HG03196 (cell line): ENCODE data around the gene CLDN3.
"Not testable (repeated sequence)": the region's sequence is repeated elsewhere in the genome, so short reads cannot be mapped to it uniquely, and the experiment has no call there.

ENCODE experiments used
- ATAC-seq: cut with Tn5 transposase; IDR thresholded peaks from one replicate; pipeline ENCODE4 v1.9.1; 2021; ENCODE audit not compliant: unreplicated experiment

Gene CLDN3

GRCh38 chr7:73770002-73770859 is at the start of gene CLDN3:
Gene CLDN3 (minus strand): TSS chr7:73770270. CDS start chr7:73770049, 221 bp downstream.
- ATAC-seq: no peak

- ATAC-seq: no peak
Measured at GRCh38 chr7:73817121-73817520, 47.1 kb upstream of the CLDN3 start.

GRCh38 chr7:73815436-73815835 is 45.4 kb upstream of the CLDN3 start:
- no peak for ATAC-seq

GRCh38 chr7:73812996-73813395 is 42.9 kb upstream of the CLDN3 start:
- no peak for ATAC-seq

- ATAC-seq: no peak
Measured at GRCh38 chr7:73811760-73812168, 41.7 kb upstream of the CLDN3 start.

GRCh38 chr7:73810998-73811360 is 40.9 kb upstream of the CLDN3 start:
- ATAC-seq: no peak

GRCh38 chr7:73809467-73809951 is 39.4 kb upstream of the CLDN3 start:
- no peak for ATAC-seq

GRCh38 chr7:73802459-73802858 is 32.4 kb upstream of the CLDN3 start:
- ATAC-seq: no peak

- no peak for ATAC-seq
Measured at GRCh38 chr7:73801577-73801976, 31.5 kb upstream of the CLDN3 start.

- ATAC-seq: no peak
Measured at GRCh38 chr7:73799282-73800141, 29.4 kb upstream of the CLDN3 start.

GRCh38 chr7:73797176-73797575 is 27.1 kb upstream of the CLDN3 start:
- not testable (repeated sequence) for ATAC-seq

- not testable (repeated sequence) for ATAC-seq
Measured at GRCh38 chr7:73796656-73797055, 26.6 kb upstream of the CLDN3 start.

GRCh38 chr7:73795188-73795587 is 25.1 kb upstream of the CLDN3 start:
- ATAC-seq: not testable (repeated sequence)

GRCh38 chr7:73791170-73791690 is 21.2 kb upstream of the CLDN3 start:
- not testable (repeated sequence) for ATAC-seq

GRCh38 chr7:73789051-73789450 is 19.0 kb upstream of the CLDN3 start:
- ATAC-seq: no peak

GRCh38 chr7:73787786-73788048 is 17.6 kb upstream of the CLDN3 start:
- ATAC-seq: not testable (repeated sequence)

- no peak for ATAC-seq
Measured at GRCh38 chr7:73786588-73786987, 16.5 kb upstream of the CLDN3 start.

GRCh38 chr7:73779517-73779916 is 9.4 kb upstream of the CLDN3 start:
- no peak for ATAC-seq

- ATAC-seq: no peak
Measured at GRCh38 chr7:73778801-73779389, 8.8 kb upstream of the CLDN3 start.

- ATAC-seq: no peak
Measured at GRCh38 chr7:73774923-73775322, 4.9 kb upstream of the CLDN3 start.
